NT2/D1 (cell line): ENCODE data around the gene IDI2.

ENCODE experiments used
- DNase-seq: peaks from one replicate; pipeline ENCODE4 v3.0.0-alpha.2; 2011; ENCODE audit warnings: low read depth, low spot score
- H3K27me3 ChIP-seq: 2 replicates; pipeline ENCODE4 v1.6.0; 2011; ENCODE audit warnings: mild to moderate bottlenecking; ENCODE audit not compliant: insufficient read length, insufficient read depth
- H3K36me3 ChIP-seq: 2 replicates; pipeline ENCODE4 v1.6.1; 2011; ENCODE audit warnings: mild to moderate bottlenecking, low read length, mixed read lengths; ENCODE audit not compliant: insufficient read depth, insufficient read length
- H3K4me1 ChIP-seq: 2 replicates; pipeline ENCODE4 v1.5.1; 2011; ENCODE audit not compliant: insufficient read depth, insufficient read length
- H3K4me3 ChIP-seq: 2 replicates; pipeline ENCODE4 v1.5.1; 2011; ENCODE audit warnings: low read depth; ENCODE audit not compliant: insufficient read length
- H3K9ac ChIP-seq: 2 replicates; pipeline ENCODE4 v1.6.0; 2011; ENCODE audit warnings: low read depth; ENCODE audit not compliant: insufficient read length
- H3K9me3 ChIP-seq: 2 replicates; pipeline ENCODE4 v1.5.1; 2011; ENCODE audit warnings: mild to moderate bottlenecking, low read length; ENCODE audit not compliant: insufficient read depth
- SUZ12 ChIP-seq: IDR thresholded peaks from 2 replicates; pipeline ENCODE4 v1.6.1; 2011; ENCODE audit not compliant: insufficient read length, insufficient read depth; ENCODE audit errors: extremely low read depth
- YY1 ChIP-seq: IDR thresholded peaks from 2 replicates; pipeline ENCODE4 v1.6.1; 2011; ENCODE audit not compliant: insufficient read length, insufficient read depth
- ZNF274 ChIP-seq: IDR thresholded peaks from 2 replicates; pipeline ENCODE4 v1.6.1; 2011; ENCODE audit warnings: mild to moderate bottlenecking, low read depth, low read length

Gene IDI2

GRCh38 chr10:1063232-1063865 lies 37.7 kb upstream of the IDI2 start:
- Histone ChIP-seq H3K9me3 (no peaks in the 10 kb centered on the region), H3K27me3 (no peaks in the 10 kb centered on the region), H3K9ac (no peak overlapping the region), H3K4me3 (no peak overlapping the region), H3K4me1 (no peaks in the 10 kb centered on the region), H3K36me3 (no peaks in the 10 kb centered on the region)
- TF ChIP-seq SUZ12 = no peak
- no peak for TF ChIP-seq ZNF274
- TF ChIP-seq YY1 = no peak
- no peak for DNase-seq

- H3K9ac ChIP-seq = no peak overlapping the region
- DNase-seq = no peak
- H3K36me3 ChIP-seq = peaks cover 3% of the 10 kb centered on the region
- no peak for TF ChIP-seq YY1
- no peak for TF ChIP-seq ZNF274
- no peaks in the 10 kb centered on the region for H3K27me3 ChIP-seq
- no peaks in the 10 kb centered on the region for H3K9me3 ChIP-seq
- H3K4me1 ChIP-seq = no peaks in the 10 kb centered on the region
- H3K4me3 ChIP-seq = no peak overlapping the region
These were observed 36.5 kb upstream of the IDI2 start for GRCh38 chr10:1061930-1062774.

DNA sequence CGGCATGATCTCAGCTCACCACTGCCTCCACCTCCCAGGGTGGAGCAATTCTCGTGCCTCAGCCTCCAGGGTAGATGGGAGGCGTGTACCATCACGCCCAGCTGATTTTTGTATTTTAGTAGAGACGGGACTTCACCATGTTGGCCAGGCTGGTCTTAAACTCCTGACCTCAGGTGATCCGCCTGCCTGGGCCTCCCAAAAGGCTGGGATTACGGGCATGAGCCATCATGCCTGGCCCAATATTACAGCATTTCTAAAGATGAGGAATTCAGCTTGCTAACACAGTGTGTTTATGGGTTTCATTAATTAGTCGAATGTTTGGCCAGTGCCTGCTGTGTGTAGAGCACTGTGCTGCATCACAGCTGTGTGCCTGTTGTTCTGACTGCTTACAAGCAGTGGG lies 34.2 kb upstream of the IDI2 start:
- TF ChIP-seq YY1 (no peak), SUZ12 (no peak), ZNF274 (no peak)
- Histone ChIP-seq H3K9me3 (no peaks in the 10 kb centered on the region), H3K9ac (no peak overlapping the region), H3K4me1 (no peaks in the 10 kb centered on the region), H3K4me3 (no peak overlapping the region), H3K36me3 (peaks cover 4% of the 10 kb centered on the region), H3K27me3 (no peaks in the 10 kb centered on the region)
- no peak for DNase-seq

DNA sequence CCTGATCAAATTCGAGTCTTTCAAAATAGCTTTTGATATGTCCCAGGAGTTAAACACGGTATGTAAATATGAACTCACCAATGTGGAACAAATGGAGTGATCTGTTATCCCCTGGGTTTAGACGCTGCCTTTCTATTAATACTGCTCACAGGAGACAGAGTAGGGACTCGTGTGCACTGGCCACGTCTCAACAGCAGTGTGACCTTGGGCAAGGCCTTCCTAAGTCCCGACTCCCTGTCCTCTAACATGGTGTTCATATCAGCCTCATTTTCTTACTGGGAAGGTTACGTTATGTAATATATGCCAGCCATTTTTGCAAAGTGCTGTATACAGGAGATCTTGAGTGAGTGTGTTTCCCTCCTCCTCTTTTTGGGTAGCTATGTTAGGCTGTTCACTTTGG lies 32.4 kb upstream of the IDI2 start:
- DNase-seq = no peak
- Histone ChIP-seq H3K36me3 (peaks cover 23% of the 10 kb centered on the region), H3K9me3 (no peaks in the 10 kb centered on the region), H3K9ac (peak overlapping the region; percentile 1), H3K4me1 (no peaks in the 10 kb centered on the region), H3K4me3 (no peak overlapping the region), H3K27me3 (no peaks in the 10 kb centered on the region)
- TF ChIP-seq ZNF274 (no peak), YY1 (no peak), SUZ12 (no peak)

DNA sequence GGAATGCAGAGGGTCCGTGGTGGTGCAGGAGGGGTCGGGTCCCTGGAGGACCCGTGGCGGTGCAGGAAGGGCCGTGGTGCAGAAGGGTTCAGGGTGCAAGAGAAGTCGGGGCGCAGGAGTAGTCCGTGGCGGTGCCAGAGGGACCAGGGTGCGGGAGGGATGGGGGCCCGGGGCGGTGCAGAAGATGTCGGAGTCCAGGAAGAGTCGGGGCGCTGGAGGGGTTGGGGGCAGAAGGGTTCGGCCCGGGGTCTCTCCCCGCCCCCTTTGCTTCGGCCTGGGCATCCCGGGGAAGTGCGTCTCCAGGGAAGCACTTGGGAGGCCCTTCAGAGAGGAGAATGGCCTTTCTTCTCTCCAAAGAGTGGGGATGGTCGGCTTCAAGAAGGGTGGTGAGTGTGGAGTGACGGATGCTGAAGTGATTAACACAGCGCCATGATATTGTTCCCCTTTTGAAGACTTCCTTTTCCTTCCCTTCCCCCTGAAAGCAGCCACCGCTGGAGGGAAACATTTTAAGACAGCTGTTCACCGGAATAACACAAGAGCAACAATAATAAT lies 31.5 kb upstream of the IDI2 start:
- H3K4me1 ChIP-seq = no peaks in the 10 kb centered on the region
- TF ChIP-seq YY1 (no peak), SUZ12 (no peak), ZNF274 (no peak)
- no peaks in the 10 kb centered on the region for H3K9me3 ChIP-seq
- H3K4me3 ChIP-seq = peak overlapping the region; percentile 91
- DNase-seq = no peak
- H3K9ac ChIP-seq = peak overlapping the region; percentile 93
- peaks cover 29% of the 10 kb centered on the region for H3K36me3 ChIP-seq
- H3K27me3 ChIP-seq = no peaks in the 10 kb centered on the region

DNA sequence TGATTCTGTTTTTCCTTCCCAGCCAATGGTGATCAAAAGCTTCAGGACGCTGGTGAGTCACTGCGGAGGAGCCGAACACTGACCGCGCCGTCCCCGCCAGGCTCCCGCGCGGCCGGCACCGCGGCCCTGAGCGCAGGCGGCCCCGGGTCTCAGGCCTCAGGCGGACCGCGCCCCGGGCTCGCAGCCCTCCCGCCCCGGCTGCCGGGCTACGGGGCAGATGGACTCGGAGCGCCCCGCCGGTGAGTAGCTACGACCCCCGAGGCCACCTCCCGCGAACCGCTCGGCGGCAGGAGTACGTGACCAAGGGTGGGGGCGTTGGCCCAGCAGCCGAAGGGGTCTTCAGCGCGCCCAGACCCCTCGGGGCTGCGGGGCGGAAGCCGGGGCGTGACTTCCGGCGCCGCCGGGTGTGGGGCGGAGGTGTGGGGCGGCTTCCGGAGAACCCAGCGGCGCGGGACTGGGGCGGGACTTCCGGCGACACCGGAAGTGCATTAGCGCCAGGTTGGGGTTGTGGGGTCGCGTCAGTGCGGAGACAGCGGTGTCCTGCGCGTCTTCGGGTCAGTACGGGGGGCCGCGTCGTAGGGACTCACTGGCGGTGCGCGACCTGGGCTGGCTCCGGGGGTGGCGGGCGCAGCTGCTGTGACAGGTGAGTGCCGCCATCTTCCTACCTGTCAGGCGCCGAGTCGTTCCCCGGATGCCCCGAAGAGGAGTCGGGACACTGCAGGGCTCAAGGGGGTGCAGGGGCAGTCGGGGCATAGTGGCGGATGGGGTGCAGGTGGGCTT lies 30.9 kb upstream of the IDI2 start, which contains the start of gene WDR37:
Gene WDR37 (plus strand): TSS at position 60 of the 780 bp plus-strand sequence. CDS start 15,771 bp downstream, outside the sequence.
- H3K27me3 ChIP-seq = no peaks in the 10 kb centered on the region
- DNase-seq = peak; percentile 68
- TF ChIP-seq YY1 = no peak
- H3K4me3 ChIP-seq = peak within 1 kb of the TSS; percentile 91
- no peaks in the 10 kb centered on the region for H3K4me1 ChIP-seq
- H3K9me3 ChIP-seq = no peaks in the 10 kb centered on the region
- H3K9ac ChIP-seq = peak within 1 kb of the TSS; percentile 93
- peaks cover 35% of the 10 kb centered on the region for H3K36me3 ChIP-seq
